GM18517 (cell line): ENCODE measurements around the gene DNAJC30.
A peak's percentile ranks its signal among the peaks of the same experiment; 100 is the strongest.
"Not testable (repeated sequence)": the region's sequence is repeated elsewhere in the genome, so short reads cannot be mapped to it uniquely, and the experiment has no call there.

Experiments used
- ATAC-seq: cut with Tn5 transposase; IDR thresholded peaks from one replicate; pipeline ENCODE4 v1.9.1; 2021; ENCODE audit warnings: mild to moderate bottlenecking, moderate library complexity; ENCODE audit not compliant: unreplicated experiment

DNAJC30 gene

DNA sequence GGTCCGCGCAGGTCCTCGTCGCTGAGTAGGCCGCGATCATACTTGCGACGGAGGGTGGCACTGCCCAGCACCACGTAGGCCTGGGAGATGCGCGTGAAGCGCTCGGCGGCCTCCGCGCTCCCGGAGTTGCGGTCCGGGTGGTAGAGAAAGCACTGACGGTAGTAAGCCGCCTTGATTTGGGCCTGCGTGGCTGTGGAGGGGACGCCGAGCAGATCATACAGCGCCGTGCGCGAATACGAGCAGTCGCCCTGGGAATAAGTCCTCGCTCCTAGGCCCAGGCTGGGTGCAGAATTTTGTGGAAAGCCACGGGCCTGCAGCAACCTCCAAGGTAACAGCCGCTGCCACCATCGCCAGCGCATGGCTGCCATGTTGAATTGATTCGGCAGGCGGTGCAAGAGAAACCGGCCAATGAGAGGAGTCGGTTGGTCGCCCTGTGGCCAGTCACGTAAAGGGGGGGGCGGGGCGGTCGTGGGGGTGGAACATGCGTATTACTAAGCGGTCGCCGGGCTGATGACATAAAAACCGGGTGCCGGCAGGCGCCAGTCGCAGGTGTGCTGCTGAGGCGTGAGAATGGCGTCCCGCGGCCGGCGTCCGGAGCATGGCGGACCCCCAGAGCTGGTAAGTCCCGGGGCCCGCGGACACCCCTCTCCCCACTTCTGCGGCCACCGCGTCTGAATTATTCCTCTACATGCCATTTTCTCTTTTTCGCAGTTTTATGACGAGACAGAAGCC lies at the start of gene DNAJC30, which contains the start of gene BUD23:
TSS of gene DNAJC30 (minus strand) at position 398 of the 732 bp plus-strand sequence. CDS start at position 368, 30 bp downstream.
TSS of gene BUD23 (plus strand) at position 542 of the 732 bp plus-strand sequence. CDS start at position 571, 29 bp downstream.
- peak; percentile 88 for ATAC-seq

DNA sequence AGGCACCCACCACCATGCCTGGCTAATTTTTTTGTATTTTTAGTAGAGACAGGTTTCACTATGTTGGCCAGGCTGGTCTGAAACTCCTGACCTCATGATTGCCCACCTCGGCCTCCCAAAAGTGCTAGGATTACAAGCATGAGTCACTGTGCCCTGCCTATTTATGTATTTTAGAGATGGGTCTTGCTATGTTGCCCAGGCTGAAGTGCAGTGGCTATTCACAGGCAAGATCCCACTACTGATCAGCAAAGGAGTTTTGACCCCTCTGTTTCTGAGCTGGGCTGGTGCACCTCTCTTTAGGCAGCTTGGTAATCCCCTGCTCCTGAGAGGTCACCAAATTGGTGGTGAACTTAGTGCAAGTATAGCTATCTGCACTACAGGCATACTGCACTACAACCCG lies 49.1 kb upstream of the DNAJC30 start:
- ATAC-seq: no peak

DNA sequence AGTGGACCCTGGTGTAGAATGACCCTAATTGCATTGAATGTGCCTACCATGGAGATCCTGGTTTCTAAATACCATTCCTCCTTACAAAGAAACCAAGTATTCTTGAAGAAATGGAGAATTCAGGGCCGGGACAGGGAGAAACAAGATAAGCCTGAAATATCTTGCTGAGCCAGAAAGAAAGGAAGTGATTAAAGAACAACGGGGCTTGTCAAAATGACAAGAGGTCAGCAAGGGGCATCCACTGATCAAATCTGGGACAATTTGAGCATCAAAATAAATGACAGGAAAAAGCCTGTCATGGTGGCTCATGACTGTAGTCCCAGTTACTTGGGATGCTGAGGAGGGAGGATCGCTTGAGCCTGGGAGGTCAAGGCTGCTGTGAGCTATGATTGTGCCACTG lies 47.2 kb upstream of the DNAJC30 start:
- ATAC-seq: no peak

- ATAC-seq: no peak
Observed at GRCh38 chr7:73728551-73728950, 45.3 kb upstream of the DNAJC30 start.

- ATAC-seq: no peak
Observed at GRCh38 chr7:73727952-73728351, 44.7 kb upstream of the DNAJC30 start.

- ATAC-seq: peak; percentile 18
Observed at GRCh38 chr7:73726083-73726466, 42.8 kb upstream of the DNAJC30 start.

DNA sequence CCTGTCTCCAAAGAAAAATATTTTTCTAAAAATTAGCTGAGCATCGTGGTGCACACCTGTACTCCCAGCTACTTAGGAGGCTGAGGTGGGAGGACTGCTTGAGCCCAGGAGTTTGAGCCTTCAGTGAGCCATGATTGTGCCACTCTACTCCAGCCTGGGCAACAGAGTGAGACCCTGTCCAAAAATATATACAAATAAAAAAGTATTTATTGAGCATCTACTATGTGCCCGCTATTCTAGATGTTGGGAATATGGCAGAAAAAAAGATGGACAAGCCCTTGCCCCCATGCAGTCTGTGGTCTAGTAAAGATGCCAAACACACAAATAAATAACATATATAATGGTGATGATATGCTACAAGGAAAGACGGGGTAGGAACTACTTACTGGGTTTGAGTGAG lies 40.6 kb upstream of the DNAJC30 start:
- ATAC-seq: no peak

- no peak for ATAC-seq
Observed at GRCh38 chr7:73722785-73723184, 39.5 kb upstream of the DNAJC30 start.

DNA sequence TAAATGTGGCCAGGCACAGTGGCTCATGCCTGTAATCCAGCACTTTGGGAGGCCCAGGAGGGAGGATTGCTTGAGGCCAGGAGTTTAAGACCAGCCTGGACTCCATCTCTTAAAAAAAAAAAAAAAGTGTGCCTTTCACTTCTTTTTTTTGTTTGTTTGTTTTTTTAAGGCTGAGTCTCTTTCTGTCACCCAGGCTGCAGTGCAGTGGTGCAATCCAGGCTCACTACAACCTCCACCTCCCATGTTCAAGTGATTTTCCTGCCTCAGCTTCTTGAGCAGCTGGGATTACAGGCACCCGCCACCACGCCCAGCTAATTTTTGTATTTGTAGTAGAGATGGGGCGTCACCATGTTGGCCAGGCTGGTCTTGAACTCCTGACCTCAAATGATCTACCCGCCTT lies 38.9 kb upstream of the DNAJC30 start:
- ATAC-seq: not testable (repeated sequence)

- no peak for ATAC-seq
Observed at GRCh38 chr7:73721377-73721817, 38.1 kb upstream of the DNAJC30 start.

GRCh38 chr7:73720443-73720842 lies 37.2 kb upstream of the DNAJC30 start:
- ATAC-seq: not testable (repeated sequence)

- ATAC-seq: peak; percentile 12
Observed at GRCh38 chr7:73719806-73720169, 36.5 kb upstream of the DNAJC30 start.

- peak; percentile 47 for ATAC-seq
Observed at GRCh38 chr7:73718905-73719805, 35.9 kb upstream of the DNAJC30 start, which contains the start of gene STX1A. Gene STX1A (minus strand): TSS chr7:73719669. CDS start chr7:73719631, 38 bp downstream.

- ATAC-seq: no peak
Observed at GRCh38 chr7:73718438-73718881, 35.2 kb upstream of the DNAJC30 start.

DNA sequence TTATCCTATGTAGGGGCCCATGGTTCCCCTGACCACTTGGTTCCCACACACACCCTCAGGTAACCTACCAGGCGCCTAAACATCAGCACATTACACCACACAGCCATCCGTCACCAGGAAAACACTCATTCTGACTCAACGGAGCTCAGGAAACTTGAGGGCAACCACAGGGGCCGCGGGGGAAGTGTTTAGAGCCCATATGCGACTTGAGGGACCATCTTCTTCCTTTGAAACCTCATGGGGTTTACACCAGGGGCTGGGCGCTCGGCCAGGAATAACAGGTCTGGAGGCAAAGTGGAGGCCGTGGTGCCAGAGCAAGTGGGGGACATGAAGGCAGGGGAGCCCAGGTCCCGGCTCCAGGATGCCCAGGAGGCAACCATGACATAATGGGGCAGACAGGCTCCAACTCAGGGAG lies 34.7 kb upstream of the DNAJC30 start:
- no peak for ATAC-seq

DNA sequence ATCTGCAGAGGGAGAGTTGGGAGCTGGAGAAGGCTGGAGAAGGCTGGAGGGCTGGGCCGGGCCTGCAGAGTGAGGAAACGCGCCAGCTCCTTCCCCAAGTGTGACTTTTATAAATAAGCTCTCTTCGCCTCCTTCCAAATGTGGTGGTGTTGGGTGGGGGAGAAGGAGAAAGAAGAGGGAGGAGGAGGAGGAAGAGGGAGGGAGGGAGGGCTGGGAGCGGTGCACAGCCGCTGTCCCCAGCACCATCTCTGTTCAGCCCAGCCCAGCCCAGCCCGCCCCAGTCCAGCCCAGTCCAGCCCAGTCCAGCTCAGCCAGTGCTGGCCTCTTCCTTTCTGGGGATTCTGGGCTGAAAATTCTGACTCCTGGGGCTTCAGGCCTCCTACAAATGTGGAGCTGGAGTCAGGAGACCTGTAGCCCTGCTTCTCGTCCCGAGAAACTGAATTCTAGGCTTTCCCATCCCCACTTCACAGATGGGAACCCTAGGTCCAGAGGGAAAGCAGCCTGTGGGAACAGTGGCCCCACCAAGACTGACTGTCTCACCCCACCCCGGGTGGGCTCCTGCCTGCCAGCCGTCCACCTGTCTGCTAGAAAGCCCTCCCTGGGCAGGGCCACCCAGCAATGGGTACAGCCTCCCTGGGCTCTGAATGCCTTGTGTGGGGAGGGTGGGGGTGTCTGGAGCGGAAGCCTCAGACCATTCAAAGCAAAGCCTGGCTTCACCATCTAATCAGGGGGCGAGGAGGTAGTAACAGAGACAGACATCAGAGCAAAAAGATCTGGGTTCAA lies 34.0 kb upstream of the DNAJC30 start:
- ATAC-seq: no peak

GRCh38 chr7:73716318-73716890 lies 33.2 kb upstream of the DNAJC30 start:
- no peak for ATAC-seq

DNA sequence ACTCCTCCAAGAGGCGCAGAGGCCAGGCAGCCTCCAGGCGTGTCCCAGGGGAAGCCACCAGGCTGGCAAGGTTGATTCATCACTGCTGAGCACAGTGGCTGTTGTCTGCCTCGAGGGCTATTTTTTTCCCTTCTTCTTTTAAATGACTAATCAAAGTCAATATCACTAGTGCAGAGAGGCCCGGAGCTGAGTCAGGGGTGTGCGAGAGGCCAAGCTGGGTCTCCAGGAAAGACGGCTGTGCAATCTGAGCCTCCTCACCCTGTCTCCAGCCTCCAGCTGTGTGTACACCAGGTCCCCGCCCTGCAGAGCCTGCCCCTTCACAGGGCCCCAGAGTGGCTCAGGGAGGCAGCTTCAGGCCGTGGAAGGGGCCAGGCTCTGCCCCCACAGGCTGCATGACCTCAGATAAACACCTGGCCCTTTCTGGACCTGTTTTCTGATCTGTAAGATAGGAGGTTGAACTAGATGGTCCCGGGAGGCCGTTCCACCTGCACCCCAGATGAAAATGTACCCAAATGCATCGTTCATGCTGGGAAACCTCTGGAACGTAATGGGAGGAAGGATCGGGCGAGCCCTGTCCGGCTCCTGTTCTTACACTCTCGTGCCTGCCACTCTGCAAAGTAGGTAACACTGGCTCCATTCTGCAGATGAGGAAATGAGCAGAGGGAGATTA lies 32.5 kb upstream of the DNAJC30 start:
- no peak for ATAC-seq

- not testable (repeated sequence) for ATAC-seq
Observed at GRCh38 chr7:73713319-73713718, 30.1 kb upstream of the DNAJC30 start.

GRCh38 chr7:73712773-73713172 lies 29.5 kb upstream of the DNAJC30 start:
- no peak for ATAC-seq
